HG03025 (cell line): Measurements from ENCODE around the gene F10.

Experiments used
- ATAC-seq: cut with Tn5 transposase; IDR thresholded peaks from one replicate; pipeline ENCODE4 v1.9.1; 2021; ENCODE audit warnings: mild to moderate bottlenecking, moderate library complexity; ENCODE audit not compliant: unreplicated experiment, low FRiP score

Gene F10

DNA sequence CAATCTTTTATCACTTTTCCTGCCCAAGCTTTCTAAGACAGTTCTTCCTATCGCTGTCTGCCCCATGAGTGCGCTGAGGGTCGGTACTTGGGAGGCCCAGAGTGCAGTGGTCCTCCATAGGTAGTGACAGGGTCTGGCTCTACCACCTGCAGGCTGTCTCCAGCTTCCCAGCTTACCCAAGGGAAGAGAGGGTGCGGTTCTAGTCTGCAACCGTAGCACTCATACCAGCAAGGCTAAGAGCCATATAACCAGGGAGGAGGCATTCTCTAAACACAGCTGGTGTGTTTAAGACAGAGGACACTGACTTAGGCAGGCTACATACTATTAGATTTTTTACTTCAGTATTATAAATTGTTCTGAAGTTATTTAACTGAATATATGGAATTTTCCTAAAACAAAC, 44.1 kb downstream of the F10 start:
- no peak for ATAC-seq

DNA sequence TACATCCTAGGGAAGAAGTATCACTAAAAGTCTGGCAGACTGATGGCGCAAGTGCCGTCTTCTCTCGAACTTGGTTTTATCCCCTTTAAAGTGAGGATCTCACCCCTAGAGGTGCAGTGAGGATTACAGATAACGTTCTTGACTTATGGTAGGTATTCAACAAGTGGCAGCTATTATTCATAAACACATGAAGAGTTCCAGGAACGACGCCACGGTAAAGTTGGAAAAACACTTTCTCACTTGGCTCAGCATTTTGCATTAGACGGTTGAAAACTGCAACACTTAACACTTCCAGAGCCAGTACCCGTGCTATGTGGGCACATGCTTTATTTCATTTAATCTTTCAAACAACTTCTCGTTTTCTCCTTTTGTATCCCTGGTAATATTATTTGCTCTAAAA, 44.6 kb downstream of the F10 start:
- ATAC-seq, result no peak

DNA sequence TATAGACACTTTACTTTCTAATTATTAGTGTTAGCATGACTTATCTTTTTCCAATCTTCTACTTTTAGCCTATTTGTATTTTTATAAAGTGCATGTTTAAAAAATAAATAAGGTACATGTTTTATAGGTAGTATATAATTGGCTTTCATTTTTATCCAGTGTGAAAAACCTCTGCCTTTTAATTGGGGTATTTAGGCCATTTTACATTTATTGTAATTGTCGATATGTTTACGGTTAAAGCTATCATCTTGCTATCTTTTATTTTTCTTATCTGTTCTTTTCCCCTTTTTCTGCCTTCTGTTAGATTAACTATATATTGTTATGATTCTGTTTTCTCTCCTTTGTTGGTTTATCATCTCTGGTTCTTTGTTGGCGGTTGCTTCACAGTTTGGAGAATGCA, 45.0 kb downstream of the F10 start:
- no peak for ATAC-seq

DNA sequence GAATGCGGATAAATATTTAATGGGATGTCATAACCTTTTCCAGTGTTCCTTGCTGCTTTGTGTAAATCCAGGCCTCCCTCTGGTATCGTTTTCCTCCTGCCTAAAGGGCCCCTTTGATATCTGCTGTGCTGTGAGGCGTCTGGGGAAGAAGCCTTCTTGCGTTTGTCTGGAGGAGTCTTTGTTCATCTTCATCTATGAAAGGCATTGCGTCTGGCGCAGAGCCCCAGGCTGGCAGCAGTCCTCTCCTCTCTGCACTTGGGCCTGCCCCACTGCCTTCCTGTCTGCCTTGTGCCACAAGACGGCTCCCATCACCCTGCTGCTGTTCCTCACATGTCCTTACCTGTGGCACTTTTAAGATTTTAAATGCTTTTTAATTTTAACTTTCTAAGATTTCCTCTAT, 45.6 kb downstream of the F10 start:
- no peak for ATAC-seq

DNA sequence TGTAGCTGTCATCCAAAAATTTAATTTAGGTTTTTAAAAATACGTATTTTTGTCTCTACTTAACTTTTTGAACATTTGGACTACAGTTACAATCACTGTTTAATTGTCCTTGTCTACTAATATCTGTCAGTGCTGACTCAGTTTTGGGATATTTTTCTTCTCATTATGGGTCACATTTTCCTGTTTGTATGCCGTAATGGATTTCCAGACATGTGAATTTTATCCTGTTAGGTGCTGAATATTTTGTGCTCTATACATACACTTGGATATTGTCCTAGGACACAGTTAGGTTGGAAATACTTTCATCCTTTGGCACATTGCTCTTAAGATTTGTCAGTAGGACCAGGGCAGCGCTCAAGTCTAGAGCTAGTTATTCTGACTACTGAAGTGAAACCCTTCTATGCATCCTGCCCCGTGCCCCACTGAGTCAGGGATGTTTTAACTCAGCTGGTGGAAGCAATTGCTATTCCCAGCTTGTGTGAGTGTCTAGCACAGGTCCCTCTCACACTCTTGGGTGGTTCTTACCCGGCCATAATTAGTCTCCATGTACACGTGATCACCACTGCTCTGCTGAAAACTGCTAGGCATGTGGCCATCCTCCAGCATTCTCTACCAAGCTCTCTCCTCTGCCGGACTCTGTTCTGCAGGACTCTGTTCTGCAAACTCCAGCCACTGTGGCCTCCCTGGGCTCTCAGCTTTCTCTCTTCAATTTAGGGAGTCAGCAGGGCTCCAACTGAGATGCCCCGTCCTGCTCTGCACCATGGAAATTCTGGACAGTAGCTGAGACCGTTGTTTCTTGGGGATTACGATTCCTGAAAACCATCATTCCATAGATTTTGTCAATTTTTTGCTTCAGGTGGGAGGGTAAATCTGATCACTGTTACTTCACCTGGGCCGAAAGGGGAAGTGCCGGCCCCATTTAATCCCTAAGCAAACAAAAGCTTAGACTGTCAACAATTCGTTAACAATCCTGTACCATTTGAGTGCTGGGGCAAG, 47.0 kb downstream of the F10 start:
- no peak for ATAC-seq

DNA sequence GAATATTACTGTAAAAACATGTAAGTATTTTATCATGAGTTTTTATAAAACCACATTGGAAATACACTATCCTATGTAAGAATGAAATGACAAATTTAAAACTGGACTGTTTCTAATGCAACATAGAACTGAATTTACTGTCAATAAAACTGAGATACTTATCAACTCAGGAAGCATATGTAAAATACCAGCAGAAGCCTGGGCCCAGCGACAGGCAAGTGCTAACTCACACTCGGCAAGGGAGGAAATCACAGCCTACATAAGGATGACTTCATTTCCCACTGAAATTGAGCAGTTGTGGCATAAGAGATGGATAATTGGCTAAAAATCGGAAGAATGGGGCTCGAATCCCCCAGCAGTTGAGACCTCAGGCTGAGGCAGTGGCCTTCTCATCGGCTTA, 47.9 kb downstream of the F10 start:
- ATAC-seq, result no peak

DNA sequence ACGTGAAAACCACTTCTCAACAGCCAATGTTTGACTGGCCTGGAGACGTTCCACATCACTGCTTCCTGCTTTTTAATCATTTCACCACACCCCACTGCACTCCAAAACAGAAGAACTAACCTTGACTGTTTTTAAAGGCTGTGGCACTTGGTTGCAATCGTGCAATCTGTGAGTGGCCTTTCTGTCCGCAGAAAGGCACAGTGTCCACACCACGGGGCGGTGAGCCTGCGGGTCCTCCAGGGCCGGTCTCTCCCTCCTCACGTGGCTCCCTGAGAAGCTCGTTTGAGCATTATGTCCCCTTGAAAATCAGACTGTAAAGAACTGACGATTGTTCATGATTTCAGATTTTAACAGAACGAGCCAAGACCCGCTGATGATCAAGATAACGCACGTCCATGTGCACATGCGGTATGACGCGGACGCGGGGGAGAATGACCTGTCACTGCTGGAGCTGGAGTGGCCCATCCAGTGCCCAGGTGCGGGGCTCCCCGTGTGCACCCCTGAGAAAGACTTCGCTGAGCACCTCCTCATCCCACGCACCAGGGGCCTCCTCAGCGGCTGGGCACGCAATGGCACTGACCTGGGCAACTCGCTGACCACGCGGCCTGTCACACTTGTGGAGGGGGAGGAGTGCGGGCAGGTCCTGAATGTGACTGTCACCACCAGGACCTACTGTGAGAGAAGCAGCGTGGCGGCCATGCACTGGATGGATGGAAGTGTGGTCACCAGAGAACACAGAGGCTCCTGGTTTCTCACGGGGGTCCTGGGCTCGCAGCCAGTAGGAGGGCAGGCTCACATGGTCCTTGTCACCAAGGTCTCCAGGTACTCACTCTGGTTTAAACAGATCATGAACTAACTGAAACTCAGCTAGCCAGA, 48.9 kb downstream of the F10 start:
- ATAC-seq, result no peak

DNA sequence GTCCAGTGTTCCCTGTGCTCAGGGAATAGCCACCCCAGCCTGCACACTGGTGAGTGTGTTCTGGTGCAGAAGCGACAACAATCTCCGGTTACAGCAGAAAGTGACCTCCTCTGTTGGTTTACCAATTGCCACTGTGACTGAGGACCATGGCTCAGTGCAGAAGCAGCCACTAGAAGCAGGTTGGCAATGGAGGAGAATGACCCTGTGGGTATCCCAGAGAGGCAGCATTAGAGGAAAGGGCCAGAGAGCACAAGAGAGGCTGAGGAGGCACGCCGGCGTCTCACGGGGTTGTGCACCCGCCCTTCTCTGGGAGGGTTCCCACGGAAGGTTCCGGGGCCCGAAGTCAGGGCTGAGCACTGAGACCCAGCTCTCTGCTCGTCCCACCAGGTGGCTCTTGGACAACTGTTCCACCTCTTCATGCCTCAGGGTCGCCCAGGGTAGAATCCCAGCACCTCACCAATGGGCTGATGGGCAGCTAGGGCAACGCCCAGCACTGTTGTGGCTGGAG, 49.9 kb downstream of the F10 start:
- ATAC-seq, result no peak

DNA sequence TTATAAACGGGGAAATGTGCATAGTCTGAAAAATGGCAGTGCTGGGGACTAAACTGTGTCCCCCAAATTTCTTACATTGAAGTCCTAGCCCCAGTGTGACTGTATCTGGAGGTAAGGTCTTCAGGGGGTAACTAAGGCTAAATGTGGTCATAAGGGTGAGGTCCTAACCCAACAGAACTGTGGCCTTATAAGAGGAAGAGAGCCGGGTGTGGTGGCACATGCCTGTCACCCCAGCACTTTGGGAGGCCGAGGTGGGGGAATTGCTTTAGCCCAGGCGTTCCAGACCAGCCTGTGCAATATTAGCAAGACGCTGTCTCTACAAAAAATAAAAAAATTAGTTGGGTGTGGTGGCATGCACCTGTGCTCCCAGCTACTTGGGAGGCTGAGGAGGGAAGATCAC, 53.7 kb downstream of the F10 start:
- no peak for ATAC-seq

DNA sequence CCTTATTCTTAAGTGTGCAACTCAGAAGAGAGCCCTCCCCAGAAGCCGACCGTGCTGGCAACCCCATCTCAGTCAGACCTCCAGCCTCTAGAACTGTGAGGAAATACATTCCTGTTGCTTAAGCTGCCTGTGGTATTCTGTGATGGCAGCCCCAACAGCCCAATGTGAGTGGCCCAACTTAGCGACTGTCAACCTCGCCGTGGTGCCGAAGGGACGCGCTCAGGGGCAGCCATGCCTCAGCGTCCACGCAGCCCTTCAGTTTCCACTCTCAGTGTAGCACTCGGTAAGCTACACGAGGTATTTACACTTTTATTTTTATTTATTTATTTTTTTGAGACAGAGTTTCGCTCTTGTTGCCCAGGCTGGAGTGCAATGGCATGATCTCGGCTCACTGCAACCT, 54.2 kb downstream of the F10 start:
- ATAC-seq, result no peak

DNA sequence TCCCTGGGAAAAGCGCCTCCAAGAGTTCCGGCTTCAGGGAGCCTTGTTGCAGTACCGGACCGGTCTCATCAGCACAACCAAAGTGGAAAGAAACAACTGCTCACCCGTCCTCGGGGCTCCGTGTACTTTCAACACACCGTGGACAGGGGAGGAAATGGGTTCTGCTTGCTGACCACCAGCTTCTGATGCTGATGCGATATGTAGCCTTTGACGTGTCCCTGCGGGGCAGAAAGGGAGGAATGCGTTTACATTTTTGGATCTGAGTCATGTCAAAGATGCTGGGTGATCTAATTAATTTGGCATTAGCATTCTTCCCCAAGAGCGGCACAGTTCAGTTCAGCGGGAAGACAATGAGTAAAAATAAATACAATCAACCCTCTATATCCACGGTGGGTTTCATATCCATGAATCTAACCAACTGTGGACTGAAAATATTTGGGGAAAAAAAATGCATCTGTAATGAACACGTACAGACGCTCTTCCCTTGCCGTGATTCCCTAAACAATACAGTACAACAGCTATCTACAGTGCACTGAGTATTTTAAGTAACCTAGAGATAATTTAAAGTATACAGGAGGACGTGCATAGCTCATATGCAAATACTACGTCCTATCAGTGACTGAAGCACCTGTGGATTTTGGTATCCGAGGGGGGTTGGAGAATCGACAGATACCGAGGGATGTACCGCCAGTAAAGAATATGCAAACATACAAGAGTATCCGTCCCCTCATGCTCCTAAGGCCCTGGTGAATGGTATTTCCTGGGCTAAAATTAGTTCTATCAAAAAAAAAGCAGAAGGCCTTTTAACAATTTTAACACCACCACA, 55.7 kb downstream of the F10 start:
- ATAC-seq, result no peak

DNA sequence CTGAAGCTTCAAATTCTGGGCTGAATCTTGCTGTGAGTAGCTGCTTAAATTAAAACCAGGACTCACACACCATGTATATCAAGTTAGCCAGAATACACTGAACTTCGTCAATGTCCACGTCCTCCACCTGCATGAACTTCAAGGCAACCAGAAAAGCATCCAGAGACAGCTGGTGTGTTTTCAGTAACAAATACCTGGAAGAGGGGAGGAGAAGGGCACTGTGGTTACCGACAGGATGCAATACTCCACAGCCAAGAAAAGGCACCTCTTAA, 56.2 kb downstream of the F10 start:
- no peak for ATAC-seq

DNA sequence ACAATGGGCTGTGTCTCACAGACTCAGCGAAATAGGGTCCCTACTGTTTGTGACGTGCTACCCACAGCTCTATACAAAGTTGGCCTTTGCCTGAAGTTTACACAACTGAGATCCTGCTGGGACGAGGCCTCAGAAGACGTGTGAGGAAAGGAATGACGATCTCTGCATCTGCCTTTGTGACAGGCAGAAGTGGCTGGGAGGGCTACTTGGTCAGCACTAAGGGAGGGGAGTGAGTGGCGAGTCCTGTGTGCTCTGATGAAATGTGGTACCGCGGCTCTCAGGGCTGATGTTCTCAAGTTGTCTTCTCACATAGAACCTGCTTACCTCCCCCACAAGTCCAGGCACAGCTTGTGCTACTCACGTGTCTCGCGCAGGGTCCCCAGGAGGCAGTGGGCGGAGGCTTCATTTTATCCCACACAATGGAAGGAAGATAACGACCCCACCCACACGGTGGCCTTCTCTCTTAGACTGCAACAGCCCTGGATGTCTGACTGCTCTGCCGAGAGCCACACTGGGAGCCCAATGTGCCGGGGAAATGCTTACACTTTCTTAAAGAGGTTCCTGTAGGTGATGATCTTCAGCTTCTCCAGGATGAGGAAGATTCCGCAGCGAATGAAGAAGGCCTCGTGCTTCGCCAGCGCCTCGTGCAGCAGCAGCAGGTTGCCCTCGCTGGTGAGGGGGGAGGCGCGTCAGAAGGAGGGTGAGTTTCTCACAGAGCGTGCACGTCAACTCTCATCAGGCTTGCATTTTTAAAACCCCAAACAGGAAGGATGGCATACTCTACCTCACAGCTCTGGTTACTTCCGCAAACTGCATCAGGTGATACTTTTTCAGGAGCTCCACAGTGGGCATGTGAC, 57.0 kb downstream of the F10 start:
- no peak for ATAC-seq

DNA sequence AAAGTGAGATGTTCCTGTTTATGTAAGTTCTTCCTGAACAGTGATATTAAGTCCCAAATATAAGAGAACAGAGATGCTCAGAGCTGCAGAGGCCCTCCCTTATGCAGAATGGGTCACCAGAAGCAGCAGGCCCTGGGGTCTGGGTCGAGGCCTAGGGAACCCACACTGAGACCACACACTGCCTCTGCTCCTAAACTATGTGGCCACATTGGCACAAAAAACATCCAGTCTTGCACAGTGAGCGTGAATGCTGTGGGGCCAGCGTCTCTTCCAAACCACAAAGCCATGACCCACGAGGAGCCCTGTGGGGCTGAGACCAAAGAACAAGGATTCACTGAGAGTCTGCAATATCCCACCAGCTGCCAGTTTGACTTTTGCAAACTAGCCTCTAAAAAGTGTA, 59.4 kb downstream of the F10 start:
- ATAC-seq, result no peak

DNA sequence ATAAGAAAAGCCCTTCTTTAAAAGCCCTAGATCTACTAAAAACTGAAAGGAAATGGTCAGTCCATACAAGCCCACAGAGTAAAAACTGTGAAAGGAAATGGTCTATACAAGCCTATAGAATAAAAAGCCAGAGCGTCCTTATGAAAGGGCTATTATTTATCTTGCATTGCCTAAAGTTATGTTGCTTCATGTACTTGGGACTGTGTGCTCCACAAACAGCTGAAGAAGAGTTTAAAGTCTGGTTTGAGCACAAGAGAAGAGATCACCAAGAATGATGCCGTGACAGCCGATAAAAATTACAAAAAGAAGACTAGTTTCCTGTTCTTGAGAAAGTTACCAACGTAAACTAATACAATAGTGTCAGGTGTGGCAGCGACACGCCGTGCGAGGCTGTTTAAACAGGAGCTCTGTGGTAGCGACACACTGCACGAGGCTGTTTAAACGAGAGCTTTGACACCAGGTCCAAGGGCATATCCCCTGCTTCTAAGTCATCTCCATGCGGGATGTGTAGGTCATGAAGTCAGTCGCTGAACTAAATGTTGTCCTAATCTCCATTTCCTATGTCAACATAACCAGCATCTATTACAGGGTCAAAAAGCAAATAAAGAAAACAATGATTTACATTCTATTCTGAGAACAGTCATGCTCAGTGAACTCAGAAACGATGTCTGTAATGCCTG, 61.0 kb downstream of the F10 start:
- ATAC-seq, result no peak

DNA sequence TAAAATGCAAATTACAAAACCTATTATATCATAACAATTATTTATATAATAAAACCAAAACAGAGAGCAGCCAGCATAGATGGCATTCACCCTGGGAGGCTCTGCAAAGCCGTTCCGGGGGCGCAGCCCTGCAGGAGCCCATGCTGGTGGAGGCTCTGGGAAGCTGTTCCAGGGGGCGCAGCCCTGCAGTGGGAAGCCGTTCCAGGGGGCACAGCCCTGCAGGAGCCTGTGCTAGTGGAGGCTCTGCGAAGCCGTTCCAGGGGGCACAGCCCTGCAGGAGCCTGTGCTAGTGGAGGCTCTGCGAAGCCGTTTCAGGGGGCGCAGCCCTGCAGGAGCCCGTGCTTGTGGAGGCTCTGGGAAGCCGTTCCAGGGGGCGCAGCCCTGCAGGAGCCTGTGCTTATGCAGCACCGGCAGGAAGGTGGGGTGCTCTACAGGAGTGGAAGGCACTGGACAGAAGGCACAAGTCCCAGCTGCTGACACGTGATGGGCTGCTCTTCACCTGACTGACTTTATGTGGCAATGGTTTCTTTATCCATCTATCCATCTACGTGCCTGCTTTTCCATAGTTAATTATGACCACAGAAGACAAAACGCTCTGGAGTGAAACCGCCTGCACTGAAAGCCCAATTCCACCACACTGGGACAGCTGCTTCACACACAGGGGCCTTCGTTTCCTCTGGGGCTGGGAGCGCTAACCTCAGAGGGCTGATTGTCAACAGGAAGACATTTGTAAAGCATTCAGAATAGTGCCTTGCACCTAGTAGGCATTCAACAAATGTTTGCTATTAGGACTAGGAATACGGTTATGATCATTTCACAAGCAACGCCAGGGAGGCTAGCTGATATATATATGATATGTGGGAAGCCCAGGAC, 62.2 kb downstream of the F10 start:
- ATAC-seq, result no peak

DNA sequence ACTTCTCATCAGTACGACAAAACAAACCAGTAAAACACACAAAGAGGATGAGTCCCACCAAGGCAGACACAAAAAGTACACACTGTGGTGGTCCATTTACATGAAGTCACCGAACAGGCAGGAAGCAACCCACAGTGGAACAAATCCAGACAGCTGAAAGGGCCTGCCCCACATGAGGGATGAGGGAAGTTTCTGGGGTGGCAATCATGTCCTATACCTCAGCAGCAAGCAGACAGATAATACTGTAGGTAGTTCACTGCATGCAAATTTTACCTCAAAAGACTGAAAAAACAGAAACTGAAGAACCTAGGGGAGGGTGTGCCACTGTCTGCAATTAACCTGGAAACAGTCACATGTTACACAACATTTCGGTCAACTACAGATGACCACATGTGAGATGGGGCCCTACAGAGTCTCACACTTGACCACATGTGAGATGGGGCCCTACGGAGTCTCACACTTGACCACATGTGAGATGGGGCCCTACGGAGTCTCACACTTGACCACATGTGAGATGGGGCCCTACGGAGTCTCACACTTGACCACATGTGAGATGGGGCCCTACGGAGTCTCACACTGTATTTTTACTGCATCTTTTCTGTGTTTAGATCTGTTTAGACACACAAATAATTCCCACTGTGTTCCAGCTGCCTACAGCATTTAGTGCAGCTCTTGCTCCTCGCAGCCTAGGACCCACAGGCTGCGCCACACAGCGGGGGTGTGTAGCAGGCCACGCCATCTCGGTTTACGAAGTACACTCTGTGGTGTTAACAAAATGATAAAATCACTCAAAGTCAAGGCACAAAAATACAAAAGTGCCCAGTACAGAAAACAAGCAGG, 63.7 kb downstream of the F10 start:
- peak; percentile 87 for ATAC-seq
